T-helper 22 cell (primary cell): ENCODE measurements around the gene CTIF.

Source experiments
- DNase-seq: peaks from one replicate; pipeline ENCODE4 v3.0.0-alpha.2; 2020; ENCODE audit warnings: low read depth

Gene CTIF

GRCh38 chr18:48602759-48603390, 64.0 kb downstream of the CTIF start:
- DNase-seq: no peak

GRCh38 chr18:48605408-48605845, 66.6 kb downstream of the CTIF start:
- no peak for DNase-seq

- no peak for DNase-seq
Measured at GRCh38 chr18:48607056-48607984, 68.5 kb downstream of the CTIF start.

GRCh38 chr18:48608581-48608980, 69.8 kb downstream of the CTIF start:
- no peak for DNase-seq

GRCh38 chr18:48609114-48609513, 70.3 kb downstream of the CTIF start:
- no peak for DNase-seq

GRCh38 chr18:48609820-48610815, 71.3 kb downstream of the CTIF start:
- no peak for DNase-seq

- no peak for DNase-seq
Measured at GRCh38 chr18:48611203-48611602, 72.4 kb downstream of the CTIF start.

- DNase-seq: no peak
Measured at GRCh38 chr18:48611785-48612480, 73.1 kb downstream of the CTIF start.

GRCh38 chr18:48612511-48612910, 73.7 kb downstream of the CTIF start:
- no peak for DNase-seq

- no peak for DNase-seq
Measured at GRCh38 chr18:48612917-48613316, 74.1 kb downstream of the CTIF start.

GRCh38 chr18:48613589-48614404, 75.0 kb downstream of the CTIF start:
- no peak for DNase-seq

- DNase-seq: no peak
Measured at GRCh38 chr18:48615566-48616401, 77.0 kb downstream of the CTIF start.

- no peak for DNase-seq
Measured at GRCh38 chr18:48616484-48617255, 77.8 kb downstream of the CTIF start.

GRCh38 chr18:48617844-48618497, 79.1 kb downstream of the CTIF start:
- DNase-seq: no peak

GRCh38 chr18:48619016-48619415, 80.2 kb downstream of the CTIF start:
- no peak for DNase-seq

- no peak for DNase-seq
Measured at GRCh38 chr18:48619501-48619900, 80.7 kb downstream of the CTIF start.

- no peak for DNase-seq
Measured at GRCh38 chr18:48620071-48620470, 81.2 kb downstream of the CTIF start.

- DNase-seq: no peak
Measured at GRCh38 chr18:48621240-48621639, 82.4 kb downstream of the CTIF start.
